ENCODE data around the gene SLC35F6.
"Not testable (repeated sequence)": the region's sequence is repeated elsewhere in the genome, so short reads cannot be mapped to it uniquely, and the experiment has no call there.

SLC35F6 gene

GRCh38 chr2:26730549-26731344, 33.3 kb upstream of the SLC35F6 start:
- no peak for DNase-seq (ENCODE audit: extremely low read depth in 1 of 2, low read depth in 1 of 2)

- no peak for DNase-seq (ENCODE audit: extremely low read depth in 1 of 2, low read depth in 1 of 2)
Measured at GRCh38 chr2:26731714-26732113, 32.4 kb upstream of the SLC35F6 start.

GRCh38 chr2:26732446-26732845, 31.6 kb upstream of the SLC35F6 start:
- no peak for DNase-seq (ENCODE audit: extremely low read depth in 1 of 2, low read depth in 1 of 2)

GRCh38 chr2:26733413-26733812, 30.7 kb upstream of the SLC35F6 start:
- DNase-seq (ENCODE audit: extremely low read depth in 1 of 2, low read depth in 1 of 2) = no peak

GRCh38 chr2:26735097-26735496, 29.0 kb upstream of the SLC35F6 start:
- no peak for DNase-seq (ENCODE audit: extremely low read depth in 1 of 2, low read depth in 1 of 2)

GRCh38 chr2:26735883-26736588, 28.0 kb upstream of the SLC35F6 start:
- no peak for DNase-seq (ENCODE audit: extremely low read depth in 1 of 2, low read depth in 1 of 2)

- DNase-seq (ENCODE audit: extremely low read depth in 1 of 2, low read depth in 1 of 2) = no peak
Measured at GRCh38 chr2:26737221-26737620, 26.9 kb upstream of the SLC35F6 start.

GRCh38 chr2:26738481-26738880, 25.6 kb upstream of the SLC35F6 start:
- DNase-seq (ENCODE audit: extremely low read depth in 1 of 2, low read depth in 1 of 2) = no peak

GRCh38 chr2:26739514-26739913, 24.6 kb upstream of the SLC35F6 start:
- no peak for DNase-seq (ENCODE audit: extremely low read depth in 1 of 2, low read depth in 1 of 2)

GRCh38 chr2:26740346-26740745, 23.7 kb upstream of the SLC35F6 start:
- no peak for DNase-seq (ENCODE audit: extremely low read depth in 1 of 2, low read depth in 1 of 2)

- DNase-seq (ENCODE audit: extremely low read depth in 1 of 2, low read depth in 1 of 2) = peak in 1 of 2 donors; percentile 33
Measured at GRCh38 chr2:26740890-26741302, 23.2 kb upstream of the SLC35F6 start.

GRCh38 chr2:26742048-26742770, 21.9 kb upstream of the SLC35F6 start:
- DNase-seq (ENCODE audit: extremely low read depth in 1 of 2, low read depth in 1 of 2) = no peak

- no peak for DNase-seq (ENCODE audit: extremely low read depth in 1 of 2, low read depth in 1 of 2)
Measured at GRCh38 chr2:26743852-26744251, 20.2 kb upstream of the SLC35F6 start.

- DNase-seq (ENCODE audit: extremely low read depth in 1 of 2, low read depth in 1 of 2) = no peak
Measured at GRCh38 chr2:26744953-26745352, 19.1 kb upstream of the SLC35F6 start.

GRCh38 chr2:26745609-26746327, 18.3 kb upstream of the SLC35F6 start:
- DNase-seq (ENCODE audit: extremely low read depth in 1 of 2, low read depth in 1 of 2) = peak; percentile 32 to 56

GRCh38 chr2:26746934-26747333, 17.1 kb upstream of the SLC35F6 start:
- no peak for DNase-seq (ENCODE audit: extremely low read depth in 1 of 2, low read depth in 1 of 2)

GRCh38 chr2:26749787-26750420, 14.2 kb upstream of the SLC35F6 start:
- not testable (repeated sequence) for DNase-seq (ENCODE audit: extremely low read depth in 1 of 2, low read depth in 1 of 2)

- DNase-seq (ENCODE audit: extremely low read depth in 1 of 2, low read depth in 1 of 2) = not testable (repeated sequence)
Measured at GRCh38 chr2:26750467-26750866, 13.6 kb upstream of the SLC35F6 start.

- DNase-seq (ENCODE audit: extremely low read depth in 1 of 2, low read depth in 1 of 2) = no peak
Measured at GRCh38 chr2:26752656-26753055, 11.4 kb upstream of the SLC35F6 start.

GRCh38 chr2:26754539-26754938, 9.5 kb upstream of the SLC35F6 start:
- DNase-seq (ENCODE audit: extremely low read depth in 1 of 2, low read depth in 1 of 2) = no peak
